Activated CD8-positive, alpha-beta memory T cell treated with anti-CD3 and anti-CD28 coated beads, Interleukin-2, amount 50 U/mL, for 4 hours (primary cell): ENCODE measurements around the gene NPBWR2.

ENCODE experiments used
- DNase-seq: peaks from one replicate; pipeline ENCODE4 v3.0.0-alpha.2; 2020

Gene NPBWR2

GRCh38 chr20:64116541-64117431, 9.4 kb upstream of the NPBWR2 start:
- peak; percentile 9 for DNase-seq

- no peak for DNase-seq
Observed at GRCh38 chr20:64116016-64116415, 8.7 kb upstream of the NPBWR2 start.

GRCh38 chr20:64115171-64115911, 8.0 kb upstream of the NPBWR2 start:
- no peak for DNase-seq

GRCh38 chr20:64114356-64114971, 7.1 kb upstream of the NPBWR2 start:
- DNase-seq = peak; percentile 8

GRCh38 chr20:64113796-64114355, 6.5 kb upstream of the NPBWR2 start:
- DNase-seq = no peak

GRCh38 chr20:64113444-64113775, 6.0 kb upstream of the NPBWR2 start:
- no peak for DNase-seq

GRCh38 chr20:64112691-64113443, 5.5 kb upstream of the NPBWR2 start:
- no peak for DNase-seq

- DNase-seq = peak; percentile 12
Observed at GRCh38 chr20:64111841-64112641, 4.7 kb upstream of the NPBWR2 start.

GRCh38 chr20:64110411-64111068, 3.2 kb upstream of the NPBWR2 start:
- DNase-seq = peak; percentile 9

GRCh38 chr20:64109831-64110391, 2.5 kb upstream of the NPBWR2 start:
- no peak for DNase-seq

GRCh38 chr20:64108731-64109681, 1.6 kb upstream of the NPBWR2 start:
- peak; percentile 10 for DNase-seq

- peak; percentile 12 for DNase-seq
Observed at GRCh38 chr20:64107736-64108457, 532 bp upstream of the NPBWR2 start.

- DNase-seq = no peak
Observed at GRCh38 chr20:64106435-64106961, 867 bp downstream of the NPBWR2 start.

- peak; percentile 10 for DNase-seq
Observed at GRCh38 chr20:64105846-64106434, 1.4 kb downstream of the NPBWR2 start.

GRCh38 chr20:64104667-64105451, 2.5 kb downstream of the NPBWR2 start:
- peak; percentile 9 for DNase-seq

GRCh38 chr20:64103871-64104666, 3.3 kb downstream of the NPBWR2 start:
- peak; percentile 11 for DNase-seq
